HG03066 (cell line): ENCODE data around the gene AKIP1.

Experiments
- ATAC-seq: cut with Tn5 transposase; IDR thresholded peaks from one replicate; pipeline ENCODE4 v1.9.1; 2021; ENCODE audit warnings: low read depth; ENCODE audit not compliant: unreplicated experiment

Gene AKIP1

GRCh38 chr11:8947230-8947943, 36.4 kb downstream of the AKIP1 start:
- no peak for ATAC-seq

DNA sequence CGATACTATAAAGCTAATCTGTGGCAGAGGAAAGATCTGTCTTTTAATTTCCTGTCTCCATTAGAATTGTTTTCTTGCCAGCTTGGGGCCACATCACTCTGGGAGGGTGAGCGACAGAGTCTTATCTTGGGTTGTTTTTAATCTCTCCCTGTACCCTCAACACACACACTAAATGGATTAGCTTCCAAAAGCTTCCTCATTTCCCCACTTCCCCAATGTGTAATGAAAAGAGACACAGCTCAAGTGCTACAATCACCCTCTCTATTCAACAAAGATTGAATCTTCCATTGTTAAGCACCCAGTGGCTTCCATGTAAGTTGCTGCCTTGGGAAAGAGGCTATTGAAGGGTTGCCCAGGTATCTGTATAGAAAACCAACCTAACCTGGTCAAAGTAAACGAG, 37.9 kb downstream of the AKIP1 start:
- ATAC-seq, result no peak

DNA sequence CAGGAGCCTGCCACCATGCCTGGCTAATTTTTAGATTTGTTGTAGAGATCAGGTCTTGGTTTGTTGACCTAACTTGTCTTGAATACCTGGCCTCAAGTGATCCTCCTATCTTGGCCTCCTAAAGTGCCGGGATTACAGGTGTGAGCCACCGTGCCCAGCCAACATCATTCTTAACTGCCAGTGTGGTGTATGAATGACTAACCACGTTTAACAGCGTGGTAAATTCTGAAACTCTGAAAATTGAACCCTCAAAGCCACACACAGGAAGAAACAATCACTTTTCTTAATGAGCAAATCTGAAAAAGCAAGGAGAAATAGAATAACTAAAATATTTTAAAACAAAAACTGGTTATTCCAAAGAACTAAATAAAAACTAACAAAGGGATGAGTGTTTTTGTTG, 45.9 kb downstream of the AKIP1 start:
- ATAC-seq, result no peak

GRCh38 chr11:8959546-8960166, 48.7 kb downstream of the AKIP1 start:
- peak; percentile 45 for ATAC-seq

DNA sequence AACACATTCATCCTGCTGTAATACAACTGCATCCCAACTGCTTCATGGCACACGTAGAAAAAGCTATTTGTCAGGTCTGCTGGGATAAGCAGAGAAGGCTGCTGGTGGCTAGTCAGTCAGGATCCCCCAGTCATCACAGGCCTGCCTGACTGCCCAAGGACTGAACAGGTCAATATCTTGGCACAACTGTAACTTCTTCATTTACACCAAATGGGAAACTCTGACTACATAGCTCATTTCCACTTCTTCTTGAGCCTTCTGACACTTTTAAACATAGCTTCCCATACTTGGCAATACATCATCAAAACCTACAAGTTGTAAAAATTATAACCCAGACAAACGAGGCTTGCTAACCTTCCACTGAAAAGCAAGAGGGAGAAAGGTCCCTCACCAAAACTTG, 50.4 kb downstream of the AKIP1 start:
- ATAC-seq, result no peak

DNA sequence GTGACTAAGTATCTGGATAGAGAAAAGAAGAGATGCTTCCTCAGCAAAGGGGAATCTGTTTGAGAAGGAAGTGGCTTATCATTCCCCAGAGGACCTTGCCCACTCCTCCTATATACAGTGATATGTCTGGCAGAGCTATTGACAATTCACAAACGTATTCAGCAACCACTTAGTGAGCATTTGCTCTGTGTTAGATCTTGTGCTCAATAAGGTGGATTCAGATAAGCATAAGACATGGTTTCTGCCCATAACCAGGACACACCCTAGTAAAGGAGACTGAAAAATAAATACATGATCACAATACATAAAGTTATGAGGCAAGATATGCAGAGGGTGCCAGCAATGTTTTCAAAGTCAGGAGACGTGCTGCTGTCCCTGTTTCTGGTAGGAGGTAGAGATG, 51.9 kb downstream of the AKIP1 start:
- no peak for ATAC-seq

DNA sequence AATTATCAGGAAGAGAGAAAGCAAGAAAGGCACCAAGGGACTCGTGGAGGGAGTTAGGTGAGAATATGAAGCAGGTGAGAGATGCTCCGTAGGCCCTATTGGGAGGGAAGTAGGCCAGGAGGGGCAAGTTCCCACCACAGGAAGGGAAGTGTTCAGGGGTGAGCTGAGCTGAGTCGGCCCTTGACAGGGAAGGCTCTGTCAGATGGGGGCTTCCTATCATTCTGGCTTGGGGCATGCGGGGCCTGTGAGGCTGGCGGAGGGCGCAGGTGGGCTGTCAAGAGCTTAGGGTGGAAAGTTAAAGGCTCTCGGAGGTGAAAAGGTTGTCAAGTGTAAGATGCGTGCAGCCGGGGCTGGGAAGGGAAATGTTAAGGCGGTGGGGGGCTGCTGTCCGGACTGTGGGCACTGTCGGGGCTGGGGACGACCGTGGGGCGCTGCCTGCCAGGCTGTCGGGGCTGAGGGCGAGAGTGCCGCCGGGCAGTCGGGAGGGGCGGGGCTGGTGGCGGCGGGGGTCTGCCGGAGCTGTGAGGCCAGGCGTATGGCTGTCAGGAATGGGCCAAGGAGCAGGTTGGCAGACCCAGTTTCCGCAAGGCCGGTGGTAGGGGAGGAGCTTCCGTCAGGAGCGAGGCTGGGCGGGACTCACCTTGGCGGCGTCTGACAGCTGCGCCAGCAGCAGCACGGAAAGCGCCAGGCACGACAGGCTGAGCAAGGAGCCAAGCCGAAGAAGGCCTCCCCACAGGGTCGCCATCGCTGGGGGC, 52.8 kb downstream of the AKIP1 start:
- peak; percentile 60 for ATAC-seq

- ATAC-seq, result peak; percentile 75
These were observed 53.6 kb downstream of the AKIP1 start, which contains the start of gene TMEM9B for GRCh38 chr11:8964324-8965320. TSS of gene TMEM9B (minus strand) at chr11:8964442. CDS start at chr11:8964313, 129 bp downstream.

DNA sequence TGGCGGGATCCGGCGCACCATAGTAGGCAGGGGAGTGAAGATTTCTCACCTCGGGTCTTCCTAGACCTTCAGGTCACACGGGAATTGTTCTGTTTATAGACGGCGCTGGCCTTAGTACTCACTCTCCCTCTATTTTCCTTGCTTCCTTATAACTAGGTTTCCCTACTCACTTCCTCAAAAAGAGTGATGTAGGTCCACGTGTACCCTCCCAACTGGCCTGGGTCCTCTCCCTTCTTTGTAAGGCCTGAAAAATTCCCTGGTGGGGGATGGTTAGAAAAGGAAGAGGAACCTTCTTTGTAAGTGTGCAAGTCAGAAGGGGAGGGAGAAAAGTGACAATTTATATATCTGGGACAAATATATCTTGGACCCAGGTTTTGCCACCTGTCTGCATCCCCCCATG, 56.2 kb downstream of the AKIP1 start:
- ATAC-seq, result no peak
